GM18502 (cell line): Measurements from ENCODE around the gene MBP.
"Not testable (repeated sequence)": the region's sequence is repeated elsewhere in the genome, so short reads cannot be mapped to it uniquely, and the experiment has no call there.

Experiments
- ATAC-seq: cut with Tn5 transposase; IDR thresholded peaks from one replicate; pipeline ENCODE4 v1.9.1; 2021; ENCODE audit warnings: mild to moderate bottlenecking; ENCODE audit not compliant: unreplicated experiment, poor library complexity

MBP gene

DNA sequence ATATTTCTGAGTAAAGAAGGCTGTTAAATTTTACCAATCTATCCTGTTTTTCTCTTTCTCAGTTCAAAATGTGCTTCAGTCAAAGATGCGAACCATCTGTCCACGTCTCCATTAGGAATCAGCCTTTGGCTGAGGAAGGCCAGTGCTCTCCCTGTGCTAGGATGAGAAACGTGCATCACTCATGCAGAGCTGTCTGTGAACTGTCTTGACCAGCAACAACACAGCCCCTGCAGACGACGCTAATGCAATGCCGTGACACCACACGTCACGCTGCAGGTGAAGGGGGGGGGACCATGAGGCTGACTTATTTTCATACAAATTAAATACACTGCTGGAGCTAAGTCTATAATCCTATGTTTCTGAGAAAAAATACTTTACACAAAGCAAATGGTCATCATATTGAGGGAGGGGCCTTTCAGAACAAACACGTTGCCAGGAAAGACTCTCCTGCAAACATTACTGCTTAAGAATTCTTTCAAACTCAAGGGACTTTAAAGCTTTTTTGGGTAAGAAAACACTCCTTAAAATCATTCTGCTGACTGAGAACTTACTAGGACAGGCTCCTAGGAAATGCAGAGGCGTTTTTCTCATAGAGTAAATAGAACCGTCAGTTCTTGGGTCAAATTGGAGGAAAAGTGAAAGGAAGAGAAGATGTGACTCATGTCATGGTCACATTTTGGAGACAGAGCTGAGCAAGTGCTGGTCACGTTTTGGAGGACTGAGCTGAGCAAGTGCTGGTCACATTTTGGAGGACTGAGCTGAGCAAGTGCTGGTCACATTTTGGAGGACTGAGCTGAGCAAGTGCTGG is 97.0 kb downstream of the MBP start:
- ATAC-seq, result no peak

DNA sequence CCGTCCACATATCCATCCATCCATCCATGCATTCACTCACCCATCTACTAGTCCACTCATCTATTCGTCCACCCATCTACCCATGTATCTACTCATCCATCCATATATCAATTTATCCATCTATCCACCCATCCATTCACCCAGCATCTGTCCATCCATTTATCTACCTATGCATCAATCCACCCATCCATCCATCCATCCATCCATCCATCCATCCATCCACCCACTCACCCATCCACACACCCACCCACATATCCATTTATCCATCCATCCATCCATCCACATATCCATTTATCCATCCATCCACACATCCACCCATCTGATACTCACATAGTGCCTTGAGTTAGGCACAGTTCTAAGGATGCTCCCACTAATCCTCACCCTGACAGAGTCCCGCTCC is 99.0 kb downstream of the MBP start:
- no peak for ATAC-seq

DNA sequence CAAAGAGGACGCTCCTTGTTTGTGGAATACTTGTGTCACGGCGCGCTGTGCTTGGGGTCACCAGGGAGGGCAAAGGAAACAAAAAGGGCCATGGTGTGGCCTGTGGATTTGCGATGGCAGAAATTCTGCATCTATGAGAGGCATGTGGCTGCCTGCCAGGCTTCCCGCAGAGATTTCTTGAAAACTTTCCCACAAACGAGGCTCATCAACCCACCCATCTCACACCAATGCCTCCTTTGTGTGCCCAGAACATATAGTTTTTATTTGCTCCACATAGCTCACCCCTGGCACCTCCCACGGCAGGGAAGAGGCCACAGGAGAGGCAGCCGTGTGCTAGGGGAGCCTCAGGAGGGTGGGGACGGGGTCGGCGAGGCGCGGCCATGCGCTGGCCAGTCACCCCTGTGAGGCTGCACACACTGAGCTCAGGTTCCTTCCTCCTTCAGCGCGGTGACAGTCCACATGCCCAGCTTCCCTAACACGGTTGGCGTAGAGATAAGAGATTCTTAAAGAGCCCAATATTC is 100.3 kb downstream of the MBP start:
- no peak for ATAC-seq

DNA sequence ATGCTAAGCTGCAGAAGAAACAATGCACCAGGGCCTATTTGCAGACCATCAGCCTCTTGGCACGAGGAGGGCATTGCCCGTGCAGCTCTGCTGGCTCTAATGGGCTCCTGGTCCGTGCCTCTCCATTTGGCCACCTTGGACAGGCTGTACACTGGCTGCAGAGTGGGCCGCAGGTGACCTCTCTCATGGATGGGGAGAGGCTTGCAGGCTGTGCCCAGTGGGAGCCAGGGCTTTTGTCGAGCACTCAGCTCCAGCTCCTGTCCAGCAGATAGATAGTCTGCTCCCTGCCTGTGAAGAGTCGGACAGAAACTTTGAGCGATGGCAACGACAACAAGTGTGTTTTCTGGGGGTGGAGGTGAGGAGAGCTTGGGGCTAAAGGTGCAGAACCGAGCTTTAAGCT is 100.9 kb downstream of the MBP start:
- ATAC-seq, result no peak

DNA sequence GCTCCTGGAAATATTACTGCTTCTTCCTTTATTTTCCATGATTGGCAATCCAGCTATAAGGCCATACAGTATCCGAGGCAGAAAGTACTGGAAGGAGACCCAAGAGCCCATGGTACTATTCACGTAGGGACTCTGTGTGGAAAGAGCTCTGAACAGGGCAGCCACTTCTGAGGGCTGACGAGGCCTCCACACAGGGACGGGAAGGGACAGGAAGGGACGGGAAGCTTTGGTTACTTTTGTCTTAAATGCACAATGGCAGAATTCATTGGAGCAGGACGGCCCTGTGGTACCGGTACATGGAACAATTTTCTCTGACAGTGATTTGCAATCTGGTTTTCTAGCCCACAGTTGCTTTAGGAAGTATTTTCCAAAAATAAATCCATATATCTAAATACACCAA is 102.4 kb downstream of the MBP start:
- ATAC-seq, result no peak

DNA sequence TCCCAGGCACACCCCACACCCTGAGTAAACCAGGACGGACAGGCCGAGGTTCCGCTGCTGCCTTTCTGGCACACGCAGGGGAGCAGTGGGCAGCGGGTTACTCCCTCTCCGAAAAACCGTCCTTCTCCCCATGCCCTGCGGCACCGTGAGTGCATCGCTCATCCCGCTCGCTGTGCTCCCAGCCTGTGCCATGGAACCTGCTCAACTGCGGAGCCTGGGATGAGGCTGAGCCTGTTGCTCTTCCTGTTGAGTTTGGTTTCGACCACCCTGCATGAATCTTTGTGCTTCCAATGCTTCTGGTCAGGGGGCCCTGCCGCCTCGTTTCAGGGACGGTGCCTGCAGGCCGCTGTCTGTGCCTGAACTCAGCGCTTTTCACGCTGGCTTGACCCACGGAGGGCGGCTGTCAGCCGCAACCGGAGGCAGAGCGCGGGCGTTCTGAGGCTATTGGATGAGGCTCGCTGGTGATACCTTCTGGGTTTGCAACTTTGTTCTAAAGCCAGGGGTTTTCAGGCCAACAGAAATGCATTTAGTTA is 106.7 kb downstream of the MBP start:
- no peak for ATAC-seq

DNA sequence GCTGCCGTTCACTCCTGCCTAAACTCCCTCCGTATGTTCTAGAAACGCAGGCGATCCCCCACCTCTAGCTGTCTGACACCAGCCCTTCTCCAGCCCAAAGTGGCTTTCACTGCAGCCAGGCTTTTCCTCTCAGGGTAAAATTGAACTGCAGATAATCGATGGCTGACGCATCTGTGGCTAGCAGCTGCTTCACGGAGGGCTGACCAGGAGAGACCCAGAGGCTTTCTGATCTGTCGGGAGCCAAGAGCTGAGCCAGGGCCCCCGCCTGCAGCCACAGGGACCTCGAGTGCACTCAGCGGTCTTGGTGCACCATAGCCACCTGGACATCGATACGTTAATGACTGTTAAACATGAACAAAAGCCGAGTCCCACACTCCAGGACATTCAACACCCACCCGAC is 107.5 kb downstream of the MBP start:
- ATAC-seq, result no peak

DNA sequence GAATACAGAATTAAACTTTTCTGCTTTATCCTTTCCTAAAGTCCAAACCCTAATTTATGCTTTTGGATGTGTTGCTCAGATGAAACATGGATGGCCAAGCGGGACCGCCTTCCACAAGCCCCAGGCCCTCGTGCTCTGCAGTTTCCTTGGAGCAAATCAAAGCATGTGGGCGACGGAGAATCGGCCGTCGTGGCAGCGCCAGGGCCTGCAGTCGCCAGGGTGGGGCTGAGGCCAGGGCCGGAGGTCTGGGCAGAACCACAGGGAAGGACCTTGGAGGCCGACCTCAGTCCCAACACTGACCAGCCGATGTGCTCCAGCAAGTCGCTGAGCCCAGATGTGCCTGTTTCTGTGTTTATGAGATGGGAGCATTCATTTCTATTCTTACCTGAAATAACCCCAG is 108.1 kb downstream of the MBP start:
- no peak for ATAC-seq

DNA sequence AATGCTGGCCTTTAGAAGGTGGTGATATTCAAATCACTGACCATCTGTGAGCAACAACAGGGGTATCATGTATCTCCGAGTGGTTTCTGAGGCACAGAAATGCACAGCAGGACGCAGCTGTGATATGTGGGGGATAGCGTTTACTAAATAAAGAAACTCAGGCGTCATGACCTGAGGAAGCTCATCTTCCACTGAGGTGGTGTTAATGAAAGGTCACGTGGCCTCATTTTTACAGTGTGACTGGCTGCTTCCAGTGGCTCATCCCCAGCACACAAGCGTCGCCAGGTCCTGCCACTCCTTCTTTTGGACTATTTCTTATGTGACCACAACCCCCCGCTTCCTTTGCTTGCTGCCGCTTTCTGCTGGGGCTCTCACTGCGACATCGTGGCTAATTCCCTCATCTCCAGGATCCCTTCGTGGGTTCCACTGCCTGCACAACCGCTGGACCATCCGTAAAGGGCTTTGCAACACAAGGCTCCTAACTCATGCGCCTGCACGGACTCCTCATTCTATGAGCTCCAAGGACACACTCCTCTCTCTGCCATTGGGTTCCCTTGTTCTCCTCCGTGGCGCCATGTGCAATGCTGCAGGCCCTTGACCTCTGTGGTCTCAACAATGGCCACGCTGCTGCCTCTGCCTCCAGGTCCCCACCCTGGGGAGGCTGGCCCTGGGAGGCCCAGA is 109.3 kb downstream of the MBP start:
- no peak for ATAC-seq

DNA sequence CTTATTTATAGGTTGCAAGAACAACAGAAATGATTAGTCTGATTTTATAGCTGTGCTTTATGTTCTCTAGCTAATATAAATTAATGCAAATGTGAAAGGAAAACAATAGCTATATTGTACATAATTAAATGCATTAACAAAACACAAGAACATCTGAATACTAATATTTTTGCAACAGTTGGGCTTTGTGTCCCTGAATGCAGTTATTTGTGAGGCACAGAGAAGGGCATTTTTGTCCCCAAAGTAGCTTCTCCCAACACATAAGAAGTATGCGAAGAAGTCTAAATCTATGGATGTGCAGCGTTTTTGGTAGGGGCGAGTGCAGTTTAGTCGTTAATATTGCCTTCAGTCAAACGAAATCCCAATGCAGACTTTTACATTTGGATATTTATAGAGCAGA is 110.0 kb downstream of the MBP start:
- no peak for ATAC-seq

DNA sequence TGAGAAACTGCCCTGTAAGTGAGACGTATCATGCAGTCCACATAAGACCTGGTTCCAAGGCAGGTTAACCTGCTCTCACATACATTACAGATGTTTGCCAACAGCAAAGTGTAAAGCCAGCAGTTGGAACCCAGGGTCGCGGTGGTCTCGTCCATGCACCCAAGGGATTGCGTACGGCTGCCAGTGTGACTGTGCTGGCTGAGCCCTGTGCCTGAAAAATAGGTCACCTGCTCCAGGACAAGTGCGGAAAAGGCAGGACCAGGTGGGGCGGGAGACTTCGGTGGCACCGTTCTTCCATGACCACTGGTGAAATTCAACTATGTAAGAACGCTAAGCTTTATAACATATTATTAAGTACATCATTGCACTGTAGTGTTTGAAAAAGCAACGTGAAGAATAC is 110.5 kb downstream of the MBP start:
- no peak for ATAC-seq

DNA sequence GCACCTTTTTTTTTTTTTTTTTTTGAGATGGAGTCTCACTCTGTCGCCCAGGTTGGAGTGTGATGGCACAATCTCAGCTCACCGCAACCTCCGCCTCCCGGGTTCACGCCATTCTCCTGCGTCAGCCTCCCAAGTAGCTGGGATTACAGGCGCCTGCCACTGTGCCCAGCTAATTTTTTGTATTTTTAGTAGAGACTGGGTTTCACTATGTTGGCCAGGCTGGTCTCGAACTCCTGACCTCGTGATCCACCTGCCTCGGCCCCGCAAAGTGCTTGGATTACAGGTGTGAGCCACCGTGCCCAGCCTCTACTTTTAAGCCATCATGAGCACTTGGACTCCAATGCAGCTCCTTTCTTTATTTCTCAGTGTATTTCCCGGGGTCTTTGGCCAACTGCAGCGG is 111.1 kb downstream of the MBP start:
- ATAC-seq, result not testable (repeated sequence)

DNA sequence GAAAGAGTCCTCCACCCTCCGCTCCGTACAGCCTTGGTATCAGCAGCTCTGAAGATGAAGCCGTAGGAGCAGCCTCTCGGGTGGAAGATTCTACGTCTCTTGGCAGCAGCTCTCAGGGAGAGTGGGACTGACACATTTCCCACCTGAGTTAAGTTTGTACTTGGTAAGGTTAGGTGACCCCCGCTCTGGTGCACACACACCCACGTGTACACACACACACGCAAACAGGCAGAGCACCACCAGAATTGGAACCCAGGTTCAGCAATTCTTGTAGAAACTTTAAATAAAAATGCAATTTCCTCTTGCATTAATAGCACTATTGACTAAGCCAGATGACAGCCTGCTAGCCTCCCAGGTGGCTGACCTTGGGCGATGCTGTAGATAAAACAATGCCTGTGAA is 111.5 kb downstream of the MBP start:
- no peak for ATAC-seq

DNA sequence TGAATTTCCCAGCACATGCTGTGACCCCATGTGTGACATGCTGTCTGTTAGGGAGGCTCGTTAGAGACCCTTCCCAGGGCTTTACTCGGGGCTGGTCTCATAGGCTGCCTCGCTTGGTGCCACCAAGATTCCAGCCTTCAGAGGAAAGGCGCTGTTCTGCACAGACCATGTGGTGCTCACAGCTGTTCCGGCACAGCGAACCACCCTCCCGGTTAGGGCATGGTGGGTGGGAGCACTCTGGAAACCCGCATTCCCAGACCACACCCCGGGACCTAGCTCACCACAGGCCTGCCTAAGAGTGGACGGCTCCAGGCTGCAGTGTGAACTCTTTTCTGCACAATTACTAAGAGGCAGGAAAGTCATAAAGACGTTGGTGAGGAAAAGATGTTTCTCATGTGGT is 112.0 kb downstream of the MBP start:
- ATAC-seq, result no peak

DNA sequence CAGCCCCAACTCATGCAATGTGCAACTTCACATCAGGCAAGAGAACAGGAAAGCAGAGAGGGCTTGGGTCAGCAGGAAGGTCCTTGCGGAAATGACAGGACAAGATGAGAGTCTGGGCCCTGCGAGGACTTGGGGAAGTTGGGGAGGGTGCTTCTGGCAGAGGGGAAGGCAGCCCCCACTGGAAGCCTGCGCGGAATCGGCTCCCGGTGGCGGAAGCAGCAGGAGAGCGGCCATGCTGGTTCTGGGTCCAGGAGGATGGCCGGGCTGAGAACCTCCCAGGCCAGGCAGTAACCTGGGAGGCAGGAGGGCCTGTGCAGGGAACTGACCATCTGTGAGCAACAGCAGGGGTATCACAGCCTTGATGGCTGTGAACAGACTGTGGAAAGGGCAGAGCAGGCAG is 112.9 kb downstream of the MBP start:
- ATAC-seq, result no peak

DNA sequence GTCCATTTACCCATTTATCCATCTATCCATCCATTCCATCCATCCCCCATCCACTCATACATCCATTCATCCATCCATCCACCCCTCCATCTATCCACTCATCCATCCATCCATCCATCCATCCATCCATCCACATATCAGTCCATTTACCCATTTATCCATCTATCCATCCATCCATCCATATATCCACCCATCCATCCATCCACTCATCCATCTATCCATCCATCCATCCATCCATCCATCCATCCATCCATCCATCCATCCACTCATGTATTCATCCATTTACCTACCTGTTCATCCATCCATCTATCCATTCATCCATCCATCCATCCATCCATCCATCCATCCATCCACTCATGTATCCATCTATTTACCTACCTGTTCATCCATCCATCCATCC is 113.9 kb downstream of the MBP start:
- not testable (repeated sequence) for ATAC-seq

DNA sequence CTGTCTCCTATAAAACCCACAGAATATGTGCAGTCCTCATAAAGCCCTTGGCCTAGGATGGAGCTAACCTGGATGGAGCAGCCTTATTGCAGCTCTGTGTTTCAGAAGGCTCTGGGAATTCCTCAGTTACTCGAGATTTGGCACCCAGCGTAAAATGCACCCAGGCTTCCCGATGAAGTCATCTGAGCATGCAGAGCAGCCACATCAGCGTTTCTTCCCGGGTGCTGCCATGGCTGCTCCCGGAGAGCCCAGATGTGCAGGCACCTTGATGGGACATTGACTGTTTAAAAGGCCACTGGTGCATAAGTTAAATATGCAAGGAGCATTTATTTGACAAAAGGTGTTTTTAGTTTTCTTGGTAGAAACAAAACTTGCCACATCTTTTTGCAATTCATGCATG is 115.2 kb downstream of the MBP start:
- no peak for ATAC-seq

DNA sequence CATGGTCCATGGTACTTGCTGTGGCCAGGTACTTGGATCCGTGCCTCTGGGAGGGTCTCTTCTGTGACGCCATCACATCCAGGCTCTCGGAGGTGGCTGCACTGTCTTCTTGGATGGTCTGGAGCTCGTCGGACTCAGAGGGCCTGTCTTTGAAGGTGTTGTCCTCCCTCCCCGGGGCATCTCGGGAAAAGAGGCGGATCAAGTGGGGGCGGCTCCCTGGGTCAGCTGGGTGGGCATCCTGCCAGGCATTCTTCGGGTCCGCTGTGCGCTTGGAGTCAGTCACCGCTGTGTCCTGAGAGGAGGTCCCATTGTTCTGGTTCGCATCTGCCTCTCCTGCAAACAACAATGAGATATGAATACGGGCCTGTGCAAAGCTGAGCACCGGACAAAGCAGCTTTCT is 115.6 kb downstream of the MBP start:
- ATAC-seq, result no peak

DNA sequence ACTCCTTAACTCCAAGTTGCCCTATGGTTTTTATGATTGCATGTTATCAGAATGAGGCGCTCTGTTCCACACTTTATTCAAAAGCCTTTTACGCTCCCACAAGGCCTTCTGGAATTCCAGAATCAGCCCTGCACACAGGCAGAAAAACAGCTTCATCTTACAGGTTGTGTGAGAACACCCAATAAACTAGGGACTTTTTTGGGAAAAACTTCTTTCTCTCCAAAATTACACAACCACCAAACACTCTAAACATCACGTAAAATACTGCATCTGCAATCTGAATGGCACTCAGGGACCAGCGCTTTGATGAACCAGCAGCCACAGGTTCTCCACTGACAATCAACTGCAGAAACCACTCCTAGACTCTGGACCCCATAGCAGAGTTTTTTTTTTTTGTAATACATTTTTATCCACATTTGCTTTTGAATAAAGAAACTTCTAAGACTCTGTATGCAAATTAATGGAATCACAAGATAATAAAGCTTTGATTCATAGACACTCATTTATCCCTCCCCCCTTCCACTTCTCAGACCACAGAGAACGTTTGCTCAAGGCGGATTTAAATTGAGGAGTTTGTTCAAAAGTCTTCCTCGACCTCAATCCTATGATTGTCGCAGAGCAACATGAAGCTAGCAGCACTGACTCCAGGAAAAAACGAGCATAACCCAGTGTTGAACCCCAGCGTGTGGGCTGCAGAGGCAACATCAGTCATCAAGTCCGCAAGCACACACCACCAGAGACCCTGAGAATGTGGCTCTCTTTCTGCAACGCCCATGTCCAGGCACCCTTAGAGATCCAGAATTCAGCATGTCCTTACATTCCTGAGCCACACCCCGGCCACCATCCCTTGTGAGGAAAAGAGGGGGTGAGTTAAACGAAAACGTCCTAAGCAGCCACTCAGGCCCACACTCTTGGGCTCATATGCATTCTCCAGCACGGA is 116.5 kb downstream of the MBP start:
- no peak for ATAC-seq

DNA sequence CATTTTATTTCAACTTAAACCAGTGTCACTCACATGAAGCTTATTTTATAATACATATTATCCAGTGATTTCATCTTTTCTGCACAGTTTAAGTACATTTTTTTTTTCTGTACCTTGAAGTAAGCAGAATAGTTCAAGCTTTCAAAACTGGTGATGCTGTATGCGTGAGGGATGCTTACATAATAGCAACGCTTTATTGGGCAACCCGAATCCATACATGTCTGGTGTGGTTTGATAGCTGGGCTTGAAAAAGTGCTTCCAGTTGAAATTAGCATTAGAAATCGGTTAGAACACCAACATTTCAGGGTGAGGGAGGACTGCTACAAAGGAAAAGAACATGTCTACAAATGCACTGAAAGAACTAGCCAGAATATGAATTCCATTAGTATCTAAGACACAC is 117.4 kb downstream of the MBP start:
- no peak for ATAC-seq

DNA sequence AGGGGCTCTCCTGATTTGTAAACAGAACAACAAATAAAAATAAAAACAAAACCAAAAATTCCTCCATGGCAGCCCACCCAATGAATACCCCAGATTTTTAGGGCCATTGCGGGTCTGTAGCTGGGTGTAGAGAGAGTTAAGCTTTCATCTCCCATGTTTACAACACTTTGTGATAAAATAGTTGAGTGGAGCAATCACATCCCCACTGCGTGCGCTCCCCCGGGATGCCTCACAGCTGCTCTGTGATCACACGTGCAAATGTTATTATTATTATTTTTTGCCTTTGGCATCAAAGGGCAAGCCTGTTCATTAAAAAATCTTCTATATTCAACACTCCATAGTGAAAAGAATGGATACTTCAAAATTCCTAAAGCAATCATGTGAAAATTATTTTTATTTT is 118.0 kb downstream of the MBP start:
- no peak for ATAC-seq
